ENCODE measurements around the gene VSIG10L2.

VSIG10L2 gene

DNA sequence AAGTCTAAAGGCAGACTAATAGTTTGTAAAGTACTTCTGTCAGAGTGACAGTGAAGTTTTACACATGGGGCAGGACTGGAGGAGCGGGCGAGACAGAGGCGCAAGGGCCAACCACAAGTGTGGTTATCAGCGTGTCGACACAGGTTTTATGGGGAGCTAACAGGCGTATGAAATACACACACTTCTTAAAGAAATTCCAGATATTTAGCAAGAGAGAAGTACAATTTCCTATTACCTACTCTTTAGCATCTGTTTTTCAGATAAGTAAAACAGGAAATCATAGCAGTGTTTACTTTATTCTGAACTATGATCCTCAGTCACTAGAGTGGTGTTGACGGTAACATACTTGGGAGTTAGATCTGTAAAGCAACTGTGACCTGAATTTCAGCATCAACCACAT lies 22.5 kb downstream of the VSIG10L2 start:
- Histone ChIP-seq H2BK120ac (ENCODE audit: low read depth, low read length) (no peak overlapping the region), H2AK5ac (ENCODE audit: low read length, severe bottlenecking) (no peak overlapping the region), H3K4ac (ENCODE audit: low read depth in 1 of 2, low read length in 2 of 2) (no peak overlapping the region), H3K36me3 (ENCODE audit: control insufficient read depth in 1 of 2, insufficient read depth in 2 of 2, low read depth in 1 of 2, low read length in 2 of 2) (peaks cover 0 to 91% of the 10 kb centered on the region in 2 experiments), H3K9ac (ENCODE audit: low read length) (no peak overlapping the region), H3K4me2 (ENCODE audit: low read length, poor library complexity, severe bottlenecking) (no peak overlapping the region), H3K27ac (ENCODE audit: low read length, poor library complexity, severe bottlenecking) (no peak overlapping the region), H2BK12ac (ENCODE audit: low read length in 2 of 2) (no peak overlapping the region), H4K8ac (ENCODE audit: low read length) (no peak overlapping the region), H3K9me3 (ENCODE audit: control insufficient read depth, low read length) (no peaks in the 10 kb centered on the region), H2AFZ (ENCODE audit: low read depth, low read length) (no peak overlapping the region), H3K23ac (ENCODE audit: low read length in 2 of 2) (no peak overlapping the region), H2BK5ac (ENCODE audit: low read depth, low read length, poor library complexity, severe bottlenecking) (no peak overlapping the region), H4K91ac (ENCODE audit: low read length) (no peak overlapping the region), H2BK15ac (ENCODE audit: low read depth, poor library complexity, severe bottlenecking) (no peak overlapping the region), H3K4me3 (ENCODE audit: insufficient read depth in 1 of 2, low read depth in 1 of 2, low read length in 2 of 2) (no peak overlapping the region), H3K27me3 (ENCODE audit: control insufficient read depth in 1 of 2, insufficient read depth in 1 of 2, low read length in 2 of 2) (no peaks in the 10 kb centered on the region), H3K18ac (ENCODE audit: low read depth in 1 of 2, low read length in 2 of 2) (no peak overlapping the region), H3K79me1 (replicated peaks; ENCODE audit: low read length, poor library complexity, severe bottlenecking) (no peaks in the 10 kb centered on the region), H3K4me1 (ENCODE audit: control insufficient read depth, insufficient read depth, low read depth, low read length) (no peaks in the 10 kb centered on the region), H3K14ac (ENCODE audit: low read length in 2 of 2) (no peak overlapping the region)
- WGBS = no CpG with 5 or more reads among the region's 7 CpGs
- DNase-seq = peak; percentile 51

DNA sequence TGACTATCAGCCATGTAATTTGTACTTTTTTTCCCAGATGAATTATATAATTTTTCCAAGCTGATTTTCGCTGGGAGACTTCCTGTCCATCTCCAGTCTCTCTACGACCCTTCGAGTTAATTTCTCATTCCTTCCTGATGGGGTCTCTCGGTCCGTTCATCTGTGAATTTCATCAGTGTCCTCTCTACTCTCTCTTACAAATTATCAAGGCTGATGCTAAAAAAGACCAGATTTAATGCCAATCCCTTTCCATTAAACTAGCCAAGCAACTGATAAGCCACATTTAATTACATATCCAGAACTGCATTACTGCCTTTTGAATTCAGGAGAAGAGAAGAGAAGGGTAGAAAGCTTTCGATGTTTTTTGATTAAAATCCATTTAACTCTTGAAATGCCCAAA lies 25.8 kb downstream of the VSIG10L2 start:
- no peaks in the 10 kb centered on the region for H3K27me3 ChIP-seq (ENCODE audit: control insufficient read depth in 1 of 2, insufficient read depth in 1 of 2, low read length in 2 of 2)
- no peak overlapping the region for H3K23ac ChIP-seq (ENCODE audit: low read length in 2 of 2)
- 88% methylated on average over 5 of the region's 6 CpGs for WGBS

DNA sequence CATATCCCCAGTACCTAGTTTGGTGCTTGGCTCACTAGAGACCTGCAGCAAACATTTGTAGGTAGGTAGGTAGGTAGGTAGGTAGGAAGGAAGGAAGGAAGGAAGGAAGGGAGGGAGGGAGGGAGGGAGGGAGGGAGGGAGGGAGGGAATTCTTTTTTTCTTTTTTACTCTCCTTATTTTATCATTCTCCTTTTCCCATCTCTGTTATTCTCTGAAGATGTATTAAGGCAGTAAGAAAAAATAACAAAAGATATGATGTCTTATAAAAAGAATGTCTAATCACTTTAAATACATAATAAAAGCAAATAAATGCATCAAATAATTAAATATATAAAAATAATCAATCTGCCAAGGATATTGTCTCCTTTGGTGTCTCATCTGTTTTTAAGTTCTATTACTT lies 28.4 kb downstream of the VSIG10L2 start:
- H3K18ac ChIP-seq (ENCODE audit: low read depth in 1 of 2, low read length in 2 of 2) = no peak overlapping the region
- H3K79me1 ChIP-seq (replicated peaks; ENCODE audit: low read length, poor library complexity, severe bottlenecking) = no peaks in the 10 kb centered on the region
- no peak overlapping the region for H2AK5ac ChIP-seq (ENCODE audit: low read length, severe bottlenecking)
- no peaks in the 10 kb centered on the region for H3K27me3 ChIP-seq (ENCODE audit: control insufficient read depth in 1 of 2, insufficient read depth in 1 of 2, low read length in 2 of 2)
- no peak overlapping the region for H3K4ac ChIP-seq (ENCODE audit: low read depth in 1 of 2, low read length in 2 of 2)
- H2BK12ac ChIP-seq (ENCODE audit: low read length in 2 of 2) = no peak overlapping the region
- H3K27ac ChIP-seq (ENCODE audit: low read length, poor library complexity, severe bottlenecking) = no peak overlapping the region
- H2BK120ac ChIP-seq (ENCODE audit: low read depth, low read length) = no peak overlapping the region
- no peak overlapping the region for H3K23ac ChIP-seq (ENCODE audit: low read length in 2 of 2)
- H2BK5ac ChIP-seq (ENCODE audit: low read depth, low read length, poor library complexity, severe bottlenecking) = no peak overlapping the region
- H4K91ac ChIP-seq (ENCODE audit: low read length) = no peak overlapping the region
- no peak overlapping the region for H3K14ac ChIP-seq (ENCODE audit: low read length in 2 of 2)
- H2AFZ ChIP-seq (ENCODE audit: low read depth, low read length) = no peak overlapping the region
- H3K36me3 ChIP-seq (ENCODE audit: control insufficient read depth in 1 of 2, insufficient read depth in 2 of 2, low read depth in 1 of 2, low read length in 2 of 2) = peaks cover 0 to 86% of the 10 kb centered on the region in 2 experiments
- H3K4me1 ChIP-seq (ENCODE audit: control insufficient read depth, insufficient read depth, low read depth, low read length) = no peaks in the 10 kb centered on the region
- no peak overlapping the region for H2BK15ac ChIP-seq (ENCODE audit: low read depth, poor library complexity, severe bottlenecking)
- no peak overlapping the region for H3K9ac ChIP-seq (ENCODE audit: low read length)
- H3K9me3 ChIP-seq (ENCODE audit: control insufficient read depth, low read length) = no peaks in the 10 kb centered on the region
- H3K4me2 ChIP-seq (ENCODE audit: low read length, poor library complexity, severe bottlenecking) = no peak overlapping the region
- H3K4me3 ChIP-seq (ENCODE audit: insufficient read depth in 1 of 2, low read depth in 1 of 2, low read length in 2 of 2) = no peak overlapping the region
- no peak overlapping the region for H4K8ac ChIP-seq (ENCODE audit: low read length)
- no peak for DNase-seq

More for the DNA sequence above, 25.8 kb downstream of the VSIG10L2 start:
- H3K9me3 ChIP-seq (ENCODE audit: control insufficient read depth, low read length) = no peaks in the 10 kb centered on the region
- no peak overlapping the region for H2AFZ ChIP-seq (ENCODE audit: low read depth, low read length)
- H3K18ac ChIP-seq (ENCODE audit: low read depth in 1 of 2, low read length in 2 of 2) = no peak overlapping the region
- H3K27ac ChIP-seq (ENCODE audit: low read length, poor library complexity, severe bottlenecking) = no peak overlapping the region
- H4K8ac ChIP-seq (ENCODE audit: low read length) = no peak overlapping the region
- H3K4ac ChIP-seq (ENCODE audit: low read depth in 1 of 2, low read length in 2 of 2) = no peak overlapping the region
- H3K4me3 ChIP-seq (ENCODE audit: insufficient read depth in 1 of 2, low read depth in 1 of 2, low read length in 2 of 2) = no peak overlapping the region
- no peaks in the 10 kb centered on the region for H3K4me1 ChIP-seq (ENCODE audit: control insufficient read depth, insufficient read depth, low read depth, low read length)
- no peak overlapping the region for H4K91ac ChIP-seq (ENCODE audit: low read length)
- H3K9ac ChIP-seq (ENCODE audit: low read length) = no peak overlapping the region
- no peak overlapping the region for H2BK15ac ChIP-seq (ENCODE audit: low read depth, poor library complexity, severe bottlenecking)
- H2BK120ac ChIP-seq (ENCODE audit: low read depth, low read length) = no peak overlapping the region
- H3K4me2 ChIP-seq (ENCODE audit: low read length, poor library complexity, severe bottlenecking) = no peak overlapping the region
- H3K14ac ChIP-seq (ENCODE audit: low read length in 2 of 2) = no peak overlapping the region
- no peak overlapping the region for H2BK5ac ChIP-seq (ENCODE audit: low read depth, low read length, poor library complexity, severe bottlenecking)
- no peak overlapping the region for H2BK12ac ChIP-seq (ENCODE audit: low read length in 2 of 2)
- DNase-seq = no peak
- H2AK5ac ChIP-seq (ENCODE audit: low read length, severe bottlenecking) = no peak overlapping the region
- H3K36me3 ChIP-seq (ENCODE audit: control insufficient read depth in 1 of 2, insufficient read depth in 2 of 2, low read depth in 1 of 2, low read length in 2 of 2) = peaks cover 0 to 84% of the 10 kb centered on the region in 2 experiments
- no peaks in the 10 kb centered on the region for H3K79me1 ChIP-seq (replicated peaks; ENCODE audit: low read length, poor library complexity, severe bottlenecking)

DNA sequence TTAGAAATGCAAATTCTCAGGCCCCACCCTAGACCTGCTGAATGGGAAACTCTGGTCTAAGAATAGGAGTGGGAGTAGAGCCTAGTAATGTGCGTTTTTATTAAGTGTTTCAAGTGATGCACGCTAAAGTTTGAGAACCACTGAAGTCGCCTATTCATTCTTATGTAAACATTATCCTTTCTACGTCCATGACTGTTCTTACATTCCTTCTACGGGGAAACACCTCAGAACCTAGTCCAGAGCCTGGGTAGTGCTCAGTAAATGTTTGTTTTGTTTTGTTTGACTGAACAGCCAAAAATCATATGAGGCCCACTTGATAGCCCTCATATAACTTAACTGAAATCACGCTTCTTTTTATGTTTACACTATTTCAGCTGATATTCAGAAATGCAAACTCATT lies 29.8 kb downstream of the VSIG10L2 start:
- no peak for DNase-seq
- Histone ChIP-seq H3K27me3 (ENCODE audit: control insufficient read depth in 1 of 2, insufficient read depth in 1 of 2, low read length in 2 of 2) (no peaks in the 10 kb centered on the region), H3K23ac (ENCODE audit: low read length in 2 of 2) (no peak overlapping the region), H3K4me3 (ENCODE audit: insufficient read depth in 1 of 2, low read depth in 1 of 2, low read length in 2 of 2) (no peak overlapping the region), H3K9me3 (ENCODE audit: control insufficient read depth, low read length) (no peaks in the 10 kb centered on the region), H3K9ac (ENCODE audit: low read length) (no peak overlapping the region), H2BK12ac (ENCODE audit: low read length in 2 of 2) (no peak overlapping the region), H3K18ac (ENCODE audit: low read depth in 1 of 2, low read length in 2 of 2) (no peak overlapping the region), H3K4me1 (ENCODE audit: control insufficient read depth, insufficient read depth, low read depth, low read length) (no peaks in the 10 kb centered on the region), H2BK5ac (ENCODE audit: low read depth, low read length, poor library complexity, severe bottlenecking) (no peak overlapping the region), H2AFZ (ENCODE audit: low read depth, low read length) (no peak overlapping the region), H4K91ac (ENCODE audit: low read length) (no peak overlapping the region), H3K4ac (ENCODE audit: low read depth in 1 of 2, low read length in 2 of 2) (no peak overlapping the region), H2BK120ac (ENCODE audit: low read depth, low read length) (no peak overlapping the region), H3K27ac (ENCODE audit: low read length, poor library complexity, severe bottlenecking) (no peak overlapping the region), H3K79me1 (replicated peaks; ENCODE audit: low read length, poor library complexity, severe bottlenecking) (no peaks in the 10 kb centered on the region), H4K8ac (ENCODE audit: low read length) (no peak overlapping the region), H3K14ac (ENCODE audit: low read length in 2 of 2) (no peak overlapping the region), H3K4me2 (ENCODE audit: low read length, poor library complexity, severe bottlenecking) (no peak overlapping the region), H3K36me3 (ENCODE audit: control insufficient read depth in 1 of 2, insufficient read depth in 2 of 2, low read depth in 1 of 2, low read length in 2 of 2) (peaks cover 0 to 86% of the 10 kb centered on the region in 2 experiments), H2BK15ac (ENCODE audit: low read depth, poor library complexity, severe bottlenecking) (no peak overlapping the region), H2AK5ac (ENCODE audit: low read length, severe bottlenecking) (no peak overlapping the region)
- 67% methylated on average over 3 of the region's 6 CpGs for WGBS
